ENCODE results near the gene RAB3C. TPM values are rescaled to one million over a fixed set of nuclear protein-coding genes. Genes with fewer than 3 reads are reported as not detected.

Gene RAB3C
- total RNA-seq, 6 experiments from 2014 or later: 0.18 to 2.6 (median 0.99) TPM

DNA sequence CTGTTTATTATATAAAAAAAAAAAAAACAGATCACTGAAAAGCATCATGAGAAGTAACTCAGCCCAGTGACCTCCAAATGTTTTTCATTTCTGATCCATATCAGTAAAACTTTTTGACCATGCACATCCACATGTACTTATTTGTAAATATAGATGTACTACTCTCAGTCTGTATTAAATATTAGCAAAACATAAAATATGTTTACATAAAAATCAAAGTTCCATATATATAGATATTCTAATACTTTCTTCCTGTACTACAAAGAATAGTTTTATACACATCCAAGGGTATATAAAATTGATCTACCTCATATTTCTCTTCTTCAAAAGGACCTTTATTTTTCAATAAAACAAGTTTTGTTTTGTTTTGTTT lies 309.1 kb downstream of the RAB3C start:
- Histone ChIP-seq H3K4me1 (no peaks in the 10 kb centered on the region), H3K36me3 (no peaks in the 10 kb centered on the region), H3K9me3 (no peaks in the 10 kb centered on the region), H3K27ac (peak overlapping the region in 1 of 3 donors; percentile 43), H3K4me3 (no peak overlapping the region), H3K27me3 (no peaks in the 10 kb centered on the region)
- ATAC-seq (no peak), DNase-seq (no peak)
- TF ChIP-seq POLR2A (IDR thresholded peaks at IDR 0.05): no peak
- TF ChIP-seq, protein P1, sequence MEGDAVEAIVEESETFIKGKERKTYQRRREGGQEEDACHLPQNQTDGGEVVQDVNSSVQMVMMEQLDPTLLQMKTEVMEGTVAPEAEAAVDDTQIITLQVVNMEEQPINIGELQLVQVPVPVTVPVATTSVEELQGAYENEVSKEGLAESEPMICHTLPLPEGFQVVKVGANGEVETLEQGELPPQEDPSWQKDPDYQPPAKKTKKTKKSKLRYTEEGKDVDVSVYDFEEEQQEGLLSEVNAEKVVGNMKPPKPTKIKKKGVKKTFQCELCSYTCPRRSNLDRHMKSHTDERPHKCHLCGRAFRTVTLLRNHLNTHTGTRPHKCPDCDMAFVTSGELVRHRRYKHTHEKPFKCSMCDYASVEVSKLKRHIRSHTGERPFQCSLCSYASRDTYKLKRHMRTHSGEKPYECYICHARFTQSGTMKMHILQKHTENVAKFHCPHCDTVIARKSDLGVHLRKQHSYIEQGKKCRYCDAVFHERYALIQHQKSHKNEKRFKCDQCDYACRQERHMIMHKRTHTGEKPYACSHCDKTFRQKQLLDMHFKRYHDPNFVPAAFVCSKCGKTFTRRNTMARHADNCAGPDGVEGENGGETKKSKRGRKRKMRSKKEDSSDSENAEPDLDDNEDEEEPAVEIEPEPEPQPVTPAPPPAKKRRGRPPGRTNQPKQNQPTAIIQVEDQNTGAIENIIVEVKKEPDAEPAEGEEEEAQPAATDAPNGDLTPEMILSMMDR (IDR thresholded peaks at IDR 0.05): peak in 1 of 4 donors; percentile 11
- intact Hi-C loops (cut with DNase I): no loop called here

DNA sequence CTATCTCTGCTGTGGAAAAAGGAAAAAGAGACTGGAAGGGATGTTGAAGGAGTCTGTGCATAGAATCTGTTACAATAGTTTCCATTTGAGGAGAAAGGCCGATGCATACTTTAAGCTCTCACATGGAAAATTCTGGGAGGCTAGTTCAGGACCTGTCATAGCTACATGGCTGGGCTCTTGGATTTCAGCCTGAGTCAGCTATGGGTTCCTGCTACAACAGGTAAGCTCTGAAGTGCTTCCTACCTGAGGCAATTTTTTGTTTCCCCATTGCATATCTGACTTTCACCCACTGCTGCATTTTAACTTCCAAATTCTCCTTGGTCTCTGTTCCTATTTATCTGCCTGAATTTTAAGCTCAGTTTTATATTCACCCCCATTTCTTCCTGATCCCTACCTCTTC lies 310.7 kb downstream of the RAB3C start:
- intact Hi-C loops (cut with DNase I): no loop called here
- no peaks in the 10 kb centered on the region for H3K4me1 ChIP-seq
- H3K9me3 ChIP-seq: no peaks in the 10 kb centered on the region
- no peaks in the 10 kb centered on the region for H3K27me3 ChIP-seq
- DNase-seq (no peak), ATAC-seq (no peak)
- WGBS (ENCODE audit: insufficient coverage, low coverage, low lambda C conversion rate, missing lambda C conversion rate): 60% methylated on average over 1 of the region's 1 CpG
- H3K36me3 ChIP-seq: no peaks in the 10 kb centered on the region
- no peak overlapping the region for H3K27ac ChIP-seq
- H3K4me3 ChIP-seq: no peak overlapping the region
- TF ChIP-seq, protein P1 (IDR thresholded peaks at IDR 0.05): no peak
- TF ChIP-seq POLR2A (IDR thresholded peaks at IDR 0.05): no peak

DNA sequence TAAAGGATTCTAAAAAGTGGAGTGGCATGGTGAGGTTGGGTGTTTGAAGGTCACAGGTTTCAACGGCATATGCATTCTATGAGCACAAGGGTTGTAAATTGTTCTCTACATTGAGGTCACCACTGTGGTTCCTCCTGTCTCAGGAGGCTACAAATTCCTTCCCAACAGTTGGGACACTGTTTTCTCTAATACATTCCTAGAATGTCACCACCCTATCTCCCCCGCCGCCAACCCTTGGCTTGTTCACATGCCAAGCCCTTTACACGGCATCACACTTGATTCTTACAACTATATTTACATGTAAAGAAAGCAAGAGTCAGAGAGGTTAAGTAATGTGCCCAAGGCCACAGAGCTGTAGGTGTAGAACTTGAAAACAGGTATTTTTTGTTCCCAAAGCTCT lies 315.1 kb downstream of the RAB3C start:
- no peaks in the 10 kb centered on the region for H3K9me3 ChIP-seq
- no peak for DNase-seq
- H3K4me1 ChIP-seq: no peaks in the 10 kb centered on the region
- no peaks in the 10 kb centered on the region for H3K36me3 ChIP-seq
- intact Hi-C loops (cut with DNase I): no loop called here
- H3K27me3 ChIP-seq: no peaks in the 10 kb centered on the region
- no peak for ATAC-seq
- H3K4me3 ChIP-seq: no peak overlapping the region
- no peak overlapping the region for H3K27ac ChIP-seq
- 83% methylated on average over 4 of the region's 4 CpGs for WGBS (ENCODE audit: insufficient coverage, low coverage, low lambda C conversion rate, missing lambda C conversion rate)
- no peak for TF ChIP-seq POLR2A (IDR thresholded peaks at IDR 0.05)
- TF ChIP-seq, protein P1 (IDR thresholded peaks at IDR 0.05): no peak

DNA sequence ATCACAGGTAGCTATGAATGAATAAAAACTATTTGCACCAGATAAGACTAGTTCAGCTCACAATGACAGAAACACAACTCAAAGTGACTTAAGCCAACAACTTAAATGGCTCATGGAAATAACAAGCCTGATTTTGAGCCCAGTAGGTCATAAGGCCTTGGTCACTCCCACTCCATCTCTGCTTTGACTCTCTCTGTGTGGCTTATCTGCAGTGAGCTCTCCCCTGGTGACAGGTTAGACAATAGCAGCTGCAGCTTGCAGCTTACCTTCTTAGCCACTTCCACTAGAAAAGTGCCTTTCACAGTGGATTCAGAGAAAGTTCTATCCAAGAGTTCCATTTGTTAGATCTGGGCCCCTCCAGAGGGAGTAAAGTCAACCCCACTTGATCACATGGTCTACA lies 315.7 kb downstream of the RAB3C start:
- intact Hi-C loops (cut with DNase I): no loop called here
- TF ChIP-seq POLR2A (IDR thresholded peaks at IDR 0.05): no peak
- TF ChIP-seq, protein P1 (IDR thresholded peaks at IDR 0.05): no peak
- ATAC-seq: no peak

DNA sequence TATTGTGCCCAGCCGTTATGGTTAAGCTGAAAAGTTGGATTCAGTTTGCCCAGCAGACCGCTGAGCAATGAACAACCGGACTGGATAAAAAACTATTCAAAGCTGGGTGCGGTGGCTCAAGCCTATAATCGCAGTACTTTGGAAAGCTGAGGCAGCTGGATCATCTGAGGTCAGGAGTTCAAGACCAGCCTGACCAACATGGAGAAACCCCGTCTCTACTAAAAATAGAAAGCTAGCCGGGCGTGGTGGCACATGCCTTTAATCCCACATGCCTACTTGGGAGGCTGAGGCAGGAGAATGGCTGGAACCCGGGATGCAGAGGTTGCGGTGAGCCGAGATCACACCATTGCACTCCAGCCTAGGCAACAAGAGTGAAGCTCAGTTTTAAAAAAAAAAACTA lies 318.4 kb downstream of the RAB3C start:
- H3K4me3 ChIP-seq: no peak overlapping the region
- no peaks in the 10 kb centered on the region for H3K9me3 ChIP-seq
- H3K4me1 ChIP-seq: no peaks in the 10 kb centered on the region
- DNase-seq (no peak), ATAC-seq (no peak)
- WGBS (ENCODE audit: insufficient coverage, low coverage, low lambda C conversion rate, missing lambda C conversion rate): 82% methylated on average over 7 of the region's 11 CpGs
- no peak overlapping the region for H3K27ac ChIP-seq
- TF ChIP-seq, protein P1 (IDR thresholded peaks at IDR 0.05): no peak
- TF ChIP-seq POLR2A (IDR thresholded peaks at IDR 0.05): no peak
- no peaks in the 10 kb centered on the region for H3K27me3 ChIP-seq
- intact Hi-C loops (cut with DNase I): no loop called here
- H3K36me3 ChIP-seq: no peaks in the 10 kb centered on the region

More for the DNA sequence above, 315.7 kb downstream of the RAB3C start:
- Histone ChIP-seq H3K9me3 (no peaks in the 10 kb centered on the region), H3K36me3 (no peaks in the 10 kb centered on the region), H3K4me1 (no peaks in the 10 kb centered on the region), H3K27me3 (no peaks in the 10 kb centered on the region), H3K4me3 (no peak overlapping the region), H3K27ac (no peak overlapping the region)
- DNase-seq: no peak

Data from right lobe of liver (tissue), 6 donors.